Omental fat pad (tissue), 4 donors: ENCODE data around the gene PRR5L. TPM values are rescaled to one million over a fixed set of nuclear protein-coding genes. Genes with fewer than 3 reads are reported as not detected.
"Not testable (repeated sequence)": the region's sequence is repeated elsewhere in the genome, so short reads cannot be mapped to it uniquely, and the experiment has no call there.

ENCODE experiments used
- ATAC-seq: fragments of 150-250 bp; one replicate; pipeline ENCODE4 v1.9.1; 2016; ENCODE audit warnings: mild to moderate bottlenecking, moderate library complexity; ENCODE audit not compliant: low FRiP score
- DNase-seq: peaks from one replicate; pipeline ENCODE4 v3.0.0-alpha.2; 2019; ENCODE audit warnings: low spot score
- total RNA-seq, 4 donors: library from RNA; depleted of rRNA; stranded (reverse); fragments of >200 nt; gene quantifications; one replicate each; pipeline ENCODE4 v1.1.0, GENCODE V29; 2016
- TF ChIP-seq, protein P1 (sequence below), 3 donors: fragments of 450-650 bp; IDR thresholded peaks; one replicate each; pipeline ENCODE4 v1.5.1; 2016 to 2017; ENCODE audit warnings: antibody characterized with exemption in 3 of 3, mild to moderate bottlenecking in 3 of 3, moderate library complexity in 2 of 3

Gene PRR5L
- total RNA-seq, 4 donors from 2014 or later, result 8.7 to 26.8 (median 16.2) TPM

DNA sequence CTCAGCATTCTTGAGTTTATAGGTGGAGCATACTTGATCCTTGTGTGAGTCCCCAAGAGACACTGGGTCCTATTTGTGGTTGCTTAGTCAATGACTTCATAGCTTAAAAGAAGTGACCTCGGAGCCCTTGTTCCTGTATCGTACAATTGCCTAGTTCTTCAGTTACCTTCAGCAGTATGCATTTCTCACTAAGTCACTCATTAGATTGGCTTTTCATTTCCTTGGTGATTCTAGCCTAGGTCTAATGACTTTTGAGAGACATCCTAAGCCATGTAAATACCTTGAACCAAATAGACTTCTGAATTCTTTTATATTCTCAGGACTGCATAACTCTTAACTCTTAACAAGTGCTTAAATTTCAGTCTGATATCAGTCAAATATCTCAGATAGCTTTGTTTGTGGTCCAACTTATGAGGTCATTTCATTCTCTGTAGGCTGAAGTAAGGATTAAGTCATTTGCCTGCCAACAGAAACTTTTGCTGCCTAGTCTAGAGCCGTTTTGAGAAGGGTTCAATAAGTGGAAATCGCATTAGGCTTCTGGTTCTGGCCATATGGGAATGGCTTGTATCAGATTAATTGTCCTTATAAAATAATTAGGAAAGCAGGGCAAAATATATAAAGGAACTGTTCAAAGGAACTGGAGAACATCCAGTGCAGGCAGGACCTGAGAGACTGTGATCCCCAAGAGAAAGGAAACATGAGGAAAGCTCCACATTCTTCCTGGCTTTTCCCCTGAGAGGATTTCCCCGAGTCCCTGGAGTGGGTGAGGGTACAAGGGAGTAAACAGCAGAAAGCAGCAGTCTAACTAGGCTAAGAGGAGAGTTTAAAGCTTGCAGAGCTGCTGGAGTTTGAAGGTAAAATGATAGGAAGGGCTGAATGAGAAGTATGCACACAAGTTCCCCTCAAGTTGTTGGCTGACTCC is 174.1 kb downstream of the PRR5L start:
- ATAC-seq (no peak), DNase-seq (no peak)
- TF ChIP-seq, protein P1, sequence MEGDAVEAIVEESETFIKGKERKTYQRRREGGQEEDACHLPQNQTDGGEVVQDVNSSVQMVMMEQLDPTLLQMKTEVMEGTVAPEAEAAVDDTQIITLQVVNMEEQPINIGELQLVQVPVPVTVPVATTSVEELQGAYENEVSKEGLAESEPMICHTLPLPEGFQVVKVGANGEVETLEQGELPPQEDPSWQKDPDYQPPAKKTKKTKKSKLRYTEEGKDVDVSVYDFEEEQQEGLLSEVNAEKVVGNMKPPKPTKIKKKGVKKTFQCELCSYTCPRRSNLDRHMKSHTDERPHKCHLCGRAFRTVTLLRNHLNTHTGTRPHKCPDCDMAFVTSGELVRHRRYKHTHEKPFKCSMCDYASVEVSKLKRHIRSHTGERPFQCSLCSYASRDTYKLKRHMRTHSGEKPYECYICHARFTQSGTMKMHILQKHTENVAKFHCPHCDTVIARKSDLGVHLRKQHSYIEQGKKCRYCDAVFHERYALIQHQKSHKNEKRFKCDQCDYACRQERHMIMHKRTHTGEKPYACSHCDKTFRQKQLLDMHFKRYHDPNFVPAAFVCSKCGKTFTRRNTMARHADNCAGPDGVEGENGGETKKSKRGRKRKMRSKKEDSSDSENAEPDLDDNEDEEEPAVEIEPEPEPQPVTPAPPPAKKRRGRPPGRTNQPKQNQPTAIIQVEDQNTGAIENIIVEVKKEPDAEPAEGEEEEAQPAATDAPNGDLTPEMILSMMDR (IDR thresholded peaks at IDR 0.05), result no peak

DNA sequence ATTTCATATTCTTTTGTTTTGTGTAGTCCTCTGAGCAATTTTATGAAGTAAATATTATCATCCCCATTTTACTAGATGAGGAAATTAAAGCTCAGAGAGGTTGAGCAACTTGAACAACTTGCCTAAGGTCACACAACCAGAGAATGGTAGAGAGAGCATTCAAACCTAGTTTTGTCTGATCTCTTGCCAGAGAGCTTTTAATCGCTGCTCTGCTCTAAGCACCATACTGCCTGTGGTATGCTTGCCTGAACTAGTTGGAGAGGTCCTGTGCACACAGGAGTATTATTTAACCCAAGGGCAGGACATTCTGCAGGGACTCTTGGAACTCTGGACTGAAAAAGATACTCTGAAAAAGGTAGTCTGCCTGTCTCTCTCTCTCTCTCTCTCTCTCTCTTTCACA is 175.5 kb downstream of the PRR5L start:
- TF ChIP-seq, protein P1 (IDR thresholded peaks at IDR 0.05), result no peak
- ATAC-seq (no peak), DNase-seq (no peak)

- ATAC-seq (no peak), DNase-seq (no peak)
- TF ChIP-seq, protein P1 (IDR thresholded peaks at IDR 0.05), result no peak
Measured at GRCh38 chr11:36475192-36475591, 179.1 kb downstream of the PRR5L start.

GRCh38 chr11:36478700-36479329 is 182.7 kb downstream of the PRR5L start:
- DNase-seq, result no peak
- ATAC-seq, result no peak
- TF ChIP-seq, protein P1 (IDR thresholded peaks at IDR 0.05), result peak in 1 of 3 donors; percentile 12

DNA sequence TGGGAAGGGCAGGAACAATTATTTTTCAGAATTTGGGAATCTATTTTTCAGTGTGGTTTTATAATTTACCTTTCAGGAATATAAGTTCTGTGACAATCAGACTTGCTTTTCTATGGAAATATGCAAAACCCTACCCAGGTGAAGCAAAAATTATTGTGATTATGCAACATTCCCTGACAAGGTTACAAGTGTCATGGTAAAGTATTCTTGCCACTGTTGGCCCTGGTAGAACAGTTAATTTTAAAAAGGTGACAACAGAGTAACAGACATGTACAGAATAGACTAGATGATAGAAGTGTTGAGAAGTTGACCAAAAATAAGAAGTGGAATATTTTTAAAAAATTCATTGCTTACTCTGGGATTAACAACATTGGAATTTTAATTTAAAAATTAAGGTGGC is 184.7 kb downstream of the PRR5L start:
- TF ChIP-seq, protein P1 (IDR thresholded peaks at IDR 0.05), result no peak
- no peak for DNase-seq
- no peak for ATAC-seq

- not testable (repeated sequence) for DNase-seq
Measured at GRCh38 chr11:36483042-36483441, 187.0 kb downstream of the PRR5L start.

GRCh38 chr11:36485298-36486002 is 189.4 kb downstream of the PRR5L start:
- TF ChIP-seq, protein P1 (IDR thresholded peaks at IDR 0.05), result no peak
- ATAC-seq, result no peak
- DNase-seq, result no peak

More at GRCh38 chr11:36483042-36483441, 187.0 kb downstream of the PRR5L start:
- ATAC-seq, result not testable (repeated sequence)
